Aorta (tissue), 5 donors: ENCODE data around the gene GPX4. TPM values are rescaled to one million over a fixed set of nuclear protein-coding genes. Genes with fewer than 3 reads are reported as not detected.

Source experiments
- ATAC-seq: fragments of 200-7000 bp; cut with Tn5 transposase; one replicate; pipeline ENCODE4 v1.9.1; 2022; ENCODE audit warnings: moderate library complexity; ENCODE audit not compliant: low FRiP score
- DNase-seq, 2 donors: peaks; one replicate each; pipeline ENCODE4 v3.0.0-alpha.2; 2020
- H3K27ac ChIP-seq, 2 donors: one replicate each; pipeline ENCODE4 v1.5.1; 2013; ENCODE audit warnings: low read length in 2 of 2, mild to moderate bottlenecking in 2 of 2, moderate library complexity in 2 of 2, control low read depth in 1 of 2, inconsistent platforms in 1 of 2, low read depth in 1 of 2
- H3K27me3 ChIP-seq, 2 donors: one replicate each; pipeline ENCODE4 v1.6.1; 2013; ENCODE audit warnings: control low read depth in 1 of 2, low read length in 1 of 2, mild to moderate bottlenecking in 1 of 2, moderate library complexity in 1 of 2; ENCODE audit not compliant: insufficient read depth in 2 of 2, control insufficient read depth in 1 of 2
- H3K36me3 ChIP-seq, 2 donors: one replicate each; pipeline ENCODE4 v1.6.1; 2013; ENCODE audit warnings: control low read depth in 1 of 2, low read length in 1 of 2, mild to moderate bottlenecking in 1 of 2; ENCODE audit not compliant: insufficient read depth in 2 of 2, control insufficient read depth in 1 of 2
- H3K4me1 ChIP-seq, 2 donors: one replicate each; pipeline ENCODE4 v1.6.1; 2013; ENCODE audit warnings: low read length in 2 of 2, control low read depth in 1 of 2, mild to moderate bottlenecking in 1 of 2, moderate library complexity in 1 of 2; ENCODE audit not compliant: insufficient read depth in 2 of 2, control insufficient read depth in 1 of 2
- H3K4me3 ChIP-seq, 2 donors: one replicate each; pipeline ENCODE4 v1.5.1; 2013; ENCODE audit warnings: low read length in 2 of 2, control low read depth in 1 of 2, mild to moderate bottlenecking in 1 of 2
- H3K9me3 ChIP-seq: one replicate; pipeline ENCODE4 v1.6.1; 2013; ENCODE audit warnings: mild to moderate bottlenecking, low read length; ENCODE audit not compliant: control insufficient read depth
- WGBS, 2 donors: extraction: QIAGEN DNeasy Blood & Tissue Kit; methylation state at CpG; one replicate each; pipeline ENCODE4 v1.1.7; 2013; 5-methylcytosine and 5-hydroxymethylcytosine counted together
- intact Hi-C, 2 donors: fragments of 100-400 bp; cut with DNase I; formaldehyde crosslinking; loops; one replicate each; pipeline versions ENCODE4 v1.14.2 to v1.15.0; 2022
- polyA plus RNA-seq, 2 donors: library from polyadenylated mRNA; stranded (reverse); fragments of 200-250 nt; gene quantifications; one replicate each; pipeline ENCODE4 v1.2.3, GENCODE V29; 2013
- total RNA-seq, 2 donors: library from RNA; stranded (reverse); fragmentation: NEBNext Ultra II Directional; extraction: Animal tissue kit (Norgen Biotek cat#: 25700); gene quantifications; one replicate each; pipeline ENCODE4 v1.2.1, GENCODE V29; 2021
- donor health status: healthy with polysubstance abuse.
- donor health status: Bipolar disorder and iron deficiency.
- donor health status: DM: no; HTN: no; CAD: no.
- donor health status: DM: no; HTN: no; CAD: no.
- donor health status: DM: yes; HTN: yes; CAD: no.

GPX4 gene
- total and polyA plus RNA-seq, 4 donors: 165 to 786 (median 466) TPM

DNA sequence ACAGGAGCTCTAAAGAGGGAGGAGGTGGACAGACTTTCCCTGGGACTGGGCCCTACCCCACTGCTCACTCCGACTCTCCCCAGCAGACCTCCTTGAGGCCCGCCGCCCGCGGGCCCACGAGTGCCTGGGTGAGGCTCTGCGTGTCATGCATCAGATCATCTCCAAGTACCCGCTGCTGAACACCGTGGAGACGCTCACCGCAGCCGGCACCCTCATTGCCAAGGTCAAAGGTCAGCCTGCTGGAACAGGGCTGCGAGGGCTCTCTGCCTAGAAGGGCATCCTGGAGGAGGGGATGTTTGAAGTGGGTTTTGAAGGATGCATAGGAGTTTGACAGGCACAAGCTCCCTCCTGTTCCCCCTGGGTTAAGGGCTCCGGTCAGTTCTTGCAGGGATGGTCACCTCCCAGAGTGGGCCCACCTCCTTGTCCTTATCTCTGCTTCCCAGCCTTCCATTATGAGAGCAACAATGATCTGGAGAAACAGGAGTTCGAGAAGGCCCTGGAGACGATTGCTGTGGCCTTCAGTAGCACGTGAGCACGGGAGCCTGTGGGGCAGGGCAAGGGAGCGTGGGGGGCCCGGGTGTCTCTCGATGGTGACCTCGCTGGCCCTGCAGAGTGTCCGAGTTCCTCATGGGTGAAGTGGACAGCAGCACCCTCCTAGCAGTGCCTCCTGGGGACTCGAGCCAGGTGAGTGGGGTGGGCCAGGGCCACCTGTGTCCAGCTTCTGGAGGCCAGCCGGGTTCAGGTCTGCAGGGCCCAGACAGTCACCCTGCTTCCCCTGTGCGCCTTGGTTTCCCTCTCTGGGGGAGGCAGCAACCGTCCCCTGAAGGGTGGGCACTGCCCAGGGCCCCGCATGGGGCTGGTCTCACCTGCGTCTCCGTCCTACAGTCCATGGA, 30.5 kb upstream of the GPX4 start:
- H3K27ac ChIP-seq: no peak overlapping the region
- H3K36me3 ChIP-seq: no peaks in the 10 kb centered on the region
- DNase-seq (no peak), ATAC-seq (no peak)
- H3K27me3 ChIP-seq: no peaks in the 10 kb centered on the region
- no peaks in the 10 kb centered on the region for H3K4me1 ChIP-seq
- WGBS, 2 donors: 93 to 95% methylated on average over 30 of the region's 30 CpGs
- intact Hi-C loops: no loop called here
- no peaks in the 10 kb centered on the region for H3K9me3 ChIP-seq
- H3K4me3 ChIP-seq: no peak overlapping the region

DNA sequence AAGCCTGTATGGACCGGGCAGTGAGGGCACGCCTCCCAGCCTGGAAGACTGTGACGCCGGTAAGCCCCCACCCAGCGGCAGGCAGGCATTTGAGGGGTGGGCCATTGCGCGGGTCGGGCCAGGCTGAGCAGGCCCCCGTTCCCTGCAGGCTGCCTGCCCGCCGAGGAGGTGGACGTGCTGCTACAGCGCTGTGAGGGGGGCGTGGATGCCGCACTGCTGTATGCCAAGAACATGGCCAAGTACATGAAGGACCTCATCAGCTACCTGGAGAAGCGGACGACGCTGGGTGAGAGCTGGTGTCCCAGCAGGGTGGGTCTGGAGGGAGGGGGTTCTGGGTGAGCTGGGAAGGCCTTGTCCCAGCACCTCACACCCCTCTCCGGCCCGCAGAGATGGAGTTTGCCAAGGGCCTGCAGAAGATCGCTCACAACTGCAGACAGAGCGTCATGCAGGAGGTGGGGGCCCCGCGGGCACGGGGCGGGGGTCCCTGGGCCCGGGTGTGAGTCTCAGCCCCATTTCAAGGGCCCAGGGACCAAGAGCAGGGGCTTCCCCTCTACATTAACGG, 29.8 kb upstream of the GPX4 start:
- ATAC-seq (no peak), DNase-seq (peak; percentile 49 to 65)
- 81 to 87% methylated on average over 27 to 28 of the region's 28 CpGs for WGBS, 2 donors
- Histone ChIP-seq H3K4me3 (no peak overlapping the region), H3K27me3 (no peaks in the 10 kb centered on the region), H3K4me1 (no peaks in the 10 kb centered on the region), H3K36me3 (no peaks in the 10 kb centered on the region), H3K27ac (no peak overlapping the region), H3K9me3 (no peaks in the 10 kb centered on the region)
- intact Hi-C loops: no loop called here

DNA sequence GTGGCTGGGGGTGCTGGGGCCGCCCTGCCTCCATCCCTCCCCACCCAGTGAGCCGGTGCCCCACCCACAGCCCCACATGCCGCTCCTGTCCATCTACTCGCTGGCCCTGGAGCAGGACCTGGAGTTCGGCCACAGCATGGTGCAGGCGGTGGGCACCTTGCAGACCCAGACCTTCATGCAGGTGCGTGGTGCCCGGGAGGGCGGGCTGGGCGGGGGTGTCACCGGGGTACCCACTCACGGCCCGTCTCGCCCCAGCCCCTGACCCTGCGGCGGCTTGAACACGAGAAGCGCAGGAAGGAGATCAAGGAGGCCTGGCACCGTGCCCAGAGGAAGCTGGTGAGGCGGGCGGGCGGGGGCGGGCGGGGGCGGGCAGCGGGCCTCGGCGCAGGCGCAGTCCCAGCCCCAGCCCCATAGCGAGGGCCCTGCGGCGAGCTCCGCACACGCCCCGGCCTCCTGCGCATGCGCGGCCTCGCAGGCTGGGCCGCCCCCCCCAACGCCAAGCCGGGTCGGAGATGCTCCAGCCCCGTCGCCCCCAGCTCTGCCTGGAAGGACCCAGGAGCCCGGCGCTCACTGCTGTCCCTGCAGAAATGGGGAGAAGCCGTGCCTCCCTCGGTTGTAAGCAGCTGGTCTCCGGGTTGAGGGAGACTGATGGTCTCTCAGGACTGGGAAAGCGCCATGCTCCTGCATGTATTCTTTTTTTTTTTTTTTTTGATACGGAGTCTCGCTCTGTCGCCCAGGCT, 29.1 kb upstream of the GPX4 start:
- Histone ChIP-seq H3K27me3 (no peaks in the 10 kb centered on the region), H3K27ac (no peak overlapping the region), H3K4me3 (no peak overlapping the region), H3K9me3 (no peaks in the 10 kb centered on the region), H3K36me3 (no peaks in the 10 kb centered on the region), H3K4me1 (no peaks in the 10 kb centered on the region)
- WGBS, 2 donors: 73 to 79% methylated on average over 40 to 54 of the region's 54 CpGs
- DNase-seq (peak; percentile 93), ATAC-seq (no peak)
- intact Hi-C loops: no loop called here

DNA sequence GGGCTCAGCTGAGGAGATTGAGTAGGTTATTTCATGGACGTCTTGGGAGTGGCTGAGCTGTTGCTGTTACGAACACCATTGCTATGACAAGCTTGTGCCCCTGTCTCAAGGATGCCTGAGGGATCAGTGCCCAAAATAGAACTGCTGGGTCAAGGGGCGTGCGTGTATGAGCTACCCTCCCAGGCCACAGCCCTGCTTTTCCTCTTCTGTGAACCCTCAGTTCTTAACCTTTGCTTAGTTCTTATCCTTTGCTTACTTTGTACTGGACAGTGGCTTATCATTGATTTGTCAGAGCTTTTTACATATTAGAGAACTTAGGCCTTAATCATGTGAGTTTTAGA, 27.8 kb upstream of the GPX4 start:
- Histone ChIP-seq H3K27ac (no peak overlapping the region), H3K36me3 (no peaks in the 10 kb centered on the region), H3K4me1 (no peaks in the 10 kb centered on the region), H3K27me3 (no peaks in the 10 kb centered on the region), H3K9me3 (no peaks in the 10 kb centered on the region), H3K4me3 (no peak overlapping the region)
- WGBS, 2 donors: 80 to 85% methylated on average over 4 of the region's 4 CpGs
- ATAC-seq (no peak), DNase-seq (no peak)
- intact Hi-C loops: no loop called here

DNA sequence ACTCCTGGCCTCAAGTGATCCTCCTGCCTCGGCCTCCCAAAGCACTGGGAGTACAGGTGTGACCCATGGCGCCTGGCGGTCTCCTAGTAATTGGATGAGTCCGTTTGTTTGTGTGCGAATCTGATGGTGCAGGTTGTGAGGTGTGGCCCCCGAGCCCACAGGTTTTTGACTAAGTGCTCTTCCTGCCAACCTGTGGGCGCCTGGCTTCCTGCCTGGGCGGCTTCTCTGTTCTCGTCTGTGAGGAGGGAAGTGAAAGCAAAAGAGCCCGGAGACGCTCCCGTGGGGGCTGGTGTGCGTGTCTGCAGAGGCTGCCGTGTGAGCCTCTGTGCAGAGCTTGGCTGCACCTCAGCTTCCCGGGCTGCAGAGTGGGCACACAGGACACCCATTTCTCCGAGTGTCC, 26.8 kb upstream of the GPX4 start:
- ATAC-seq (no peak), DNase-seq (peak; percentile 80 to 87)
- Histone ChIP-seq H3K36me3 (no peaks in the 10 kb centered on the region), H3K9me3 (no peaks in the 10 kb centered on the region), H3K4me3 (no peak overlapping the region), H3K27ac (no peak overlapping the region), H3K4me1 (no peaks in the 10 kb centered on the region), H3K27me3 (no peaks in the 10 kb centered on the region)
- 53 to 55% methylated on average over 16 of the region's 16 CpGs for WGBS, 2 donors
- intact Hi-C loops: no loop called here

DNA sequence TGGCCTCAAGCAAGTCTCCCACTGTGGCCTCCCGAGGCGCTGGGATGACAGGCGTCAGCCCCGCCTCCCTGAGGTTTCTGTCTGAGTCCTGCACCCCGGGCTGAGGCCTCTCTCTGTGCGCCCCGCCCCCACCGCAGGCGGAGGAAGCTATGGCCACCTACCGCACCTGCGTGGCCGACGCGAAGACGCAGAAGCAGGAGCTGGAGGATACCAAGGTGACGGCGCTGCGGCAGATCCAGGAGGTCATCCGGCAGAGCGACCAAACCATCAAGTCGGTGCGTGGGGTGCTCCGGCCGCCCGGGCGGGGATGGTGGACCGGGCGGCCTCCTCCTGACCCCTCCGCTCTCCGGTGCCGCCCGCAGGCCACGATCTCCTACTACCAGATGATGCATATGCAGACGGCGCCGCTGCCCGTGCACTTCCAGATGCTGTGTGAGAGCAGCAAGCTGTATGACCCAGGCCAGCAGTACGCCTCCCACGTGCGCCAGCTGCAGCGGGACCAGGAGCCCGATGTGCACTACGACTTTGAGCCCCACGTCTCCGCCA, 24.2 kb upstream of the GPX4 start:
- DNase-seq (peak in 1 of 2 donors; percentile 74), ATAC-seq (no peak)
- Histone ChIP-seq H3K4me1 (no peaks in the 10 kb centered on the region), H3K9me3 (no peaks in the 10 kb centered on the region), H3K27me3 (no peaks in the 10 kb centered on the region), H3K4me3 (no peak overlapping the region), H3K27ac (no peak overlapping the region), H3K36me3 (no peaks in the 10 kb centered on the region)
- 89 to 91% methylated on average over 45 of the region's 45 CpGs for WGBS, 2 donors
- intact Hi-C loops: no loop called here

DNA sequence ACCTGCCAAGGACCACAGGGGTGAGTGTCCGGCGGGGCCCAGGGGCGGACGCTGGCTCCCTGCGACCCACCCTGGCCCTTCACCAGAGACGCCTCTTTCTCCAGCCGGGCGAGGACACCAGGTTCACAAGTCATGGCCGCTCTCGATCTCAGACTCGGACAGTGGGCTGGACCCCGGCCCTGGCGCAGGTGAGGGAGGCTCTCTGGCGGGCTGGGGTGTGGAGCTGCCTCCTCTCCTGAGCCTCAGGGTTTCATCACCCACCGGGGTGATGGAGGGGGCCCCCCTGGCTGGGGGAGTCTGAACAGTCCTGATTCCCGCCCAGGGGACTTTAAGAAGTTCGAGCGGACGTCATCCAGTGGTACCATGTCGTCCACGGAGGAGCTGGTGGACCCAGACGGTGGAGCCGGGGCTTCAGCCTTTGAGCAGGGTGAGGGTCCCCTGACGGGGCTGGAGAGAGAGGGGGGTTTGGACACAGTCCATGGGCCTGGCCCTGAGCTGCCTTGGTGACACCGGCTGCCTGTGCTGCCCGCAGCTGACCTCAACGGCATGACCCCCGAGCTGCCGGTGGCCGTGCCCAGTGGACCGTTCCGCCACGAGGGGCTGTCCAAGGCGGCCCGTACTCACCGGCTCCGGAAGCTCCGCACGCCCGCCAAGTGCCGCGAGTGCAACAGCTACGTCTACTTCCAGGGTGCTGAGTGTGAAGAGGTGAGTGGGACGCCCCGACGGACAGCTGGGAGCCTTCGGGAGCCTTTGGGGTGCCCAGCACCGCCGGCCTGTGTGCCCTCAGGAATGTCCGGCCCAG, 23.2 kb upstream of the GPX4 start:
- H3K27me3 ChIP-seq: no peaks in the 10 kb centered on the region
- no peak for ATAC-seq
- WGBS, 2 donors: 95% methylated on average over 50 of the region's 50 CpGs
- DNase-seq: peak in 1 of 2 donors; percentile 73
- H3K27ac ChIP-seq: no peak overlapping the region
- no peaks in the 10 kb centered on the region for H3K4me1 ChIP-seq
- H3K9me3 ChIP-seq: no peaks in the 10 kb centered on the region
- H3K36me3 ChIP-seq: no peaks in the 10 kb centered on the region
- H3K4me3 ChIP-seq: no peak overlapping the region
- intact Hi-C loops: no loop called here
